Osteocyte (in vitro differentiated cells): ENCODE data around the gene CHCHD3. TPM values are rescaled to one million over a fixed set of nuclear protein-coding genes. Genes with fewer than 3 reads are reported as not detected.

ENCODE experiments used
- DNase-seq: peaks from one replicate; pipeline ENCODE4 v3.0.0; 2021; ENCODE audit warnings: mixed read lengths; ENCODE audit not compliant: unreplicated experiment; ENCODE audit errors: extremely low spot score
- H3K27ac Mint-ChIP-seq: one replicate; pipeline ENCODE4 v1.8.0; 2021; ENCODE audit warnings: mild to moderate bottlenecking, mixed read lengths; ENCODE audit not compliant: unreplicated experiment
- H3K27me3 Mint-ChIP-seq: one replicate; pipeline ENCODE4 v1.8.0; 2021; ENCODE audit warnings: mixed read lengths; ENCODE audit not compliant: unreplicated experiment
- H3K36me3 Mint-ChIP-seq: one replicate; pipeline ENCODE4 v1.8.0; 2021; ENCODE audit warnings: mixed read lengths; ENCODE audit not compliant: unreplicated experiment
- H3K4me1 Mint-ChIP-seq: one replicate; pipeline ENCODE4 v1.8.0; 2021; ENCODE audit warnings: mixed read lengths; ENCODE audit not compliant: unreplicated experiment
- H3K4me3 Mint-ChIP-seq: one replicate; pipeline ENCODE4 v1.8.0; 2021; ENCODE audit warnings: mild to moderate bottlenecking, moderate library complexity, mixed read lengths; ENCODE audit not compliant: unreplicated experiment
- H3K9me3 Mint-ChIP-seq: one replicate; pipeline ENCODE4 v1.8.0; 2021; ENCODE audit warnings: mixed read lengths; ENCODE audit not compliant: unreplicated experiment
- total RNA-seq: library from RNA; stranded (reverse); gene quantifications from 2 replicates; pipeline ENCODE4 v1.2.1, GENCODE V29; 2021
- TF ChIP-seq, protein P1 (sequence below): fragments of 200-600 bp; sonication (generic); IDR thresholded peaks from 2 replicates; pipeline ENCODE4 v1.5.0; 2021; ENCODE audit warnings: antibody characterized with exemption, mild to moderate bottlenecking, moderate library complexity

Gene CHCHD3
- total RNA-seq, 1 donor from 2014 or later = 47.4 TPM

DNA sequence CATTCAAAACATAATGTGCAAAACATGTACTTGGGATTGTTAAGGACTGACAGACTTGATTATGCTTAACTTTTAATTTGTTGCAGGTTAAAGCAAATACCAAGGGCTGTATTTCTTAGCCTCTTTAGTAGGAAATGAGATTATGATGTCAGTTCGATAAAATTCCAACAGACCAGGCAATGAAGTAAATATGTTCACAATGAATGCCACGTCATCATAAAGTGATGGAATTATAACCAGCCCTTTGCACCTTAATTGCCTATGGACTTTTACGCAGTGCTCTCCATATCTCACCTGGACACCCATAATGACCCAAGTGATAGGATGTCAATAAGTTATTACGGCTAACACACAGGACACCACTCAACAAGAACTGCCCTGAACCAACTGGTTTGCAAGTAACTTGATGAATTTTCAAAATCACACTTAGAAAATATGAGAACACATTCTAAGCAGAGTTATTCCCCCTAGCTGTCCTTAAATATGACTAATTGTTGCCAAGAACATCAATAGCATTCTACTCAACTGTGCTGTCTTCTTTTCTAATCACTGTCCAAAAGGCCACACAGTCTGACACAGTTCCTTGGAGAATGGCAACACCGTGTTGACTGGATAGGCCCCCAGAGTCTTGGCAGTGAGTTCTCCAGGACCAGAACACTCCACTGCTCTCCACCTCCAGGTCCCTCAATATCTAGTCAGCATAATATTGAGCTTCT, 115.0 kb downstream of the CHCHD3 start:
- Mint-ChIP-seq H3K36me3 (peaks cover 2% of the 10 kb centered on the region), H3K9me3 (no peaks in the 10 kb centered on the region), H3K4me1 (peaks cover 6% of the 10 kb centered on the region), H3K27ac (no peak overlapping the region), H3K27me3 (no peaks in the 10 kb centered on the region), H3K4me3 (no peak overlapping the region)
- TF ChIP-seq, protein P1, sequence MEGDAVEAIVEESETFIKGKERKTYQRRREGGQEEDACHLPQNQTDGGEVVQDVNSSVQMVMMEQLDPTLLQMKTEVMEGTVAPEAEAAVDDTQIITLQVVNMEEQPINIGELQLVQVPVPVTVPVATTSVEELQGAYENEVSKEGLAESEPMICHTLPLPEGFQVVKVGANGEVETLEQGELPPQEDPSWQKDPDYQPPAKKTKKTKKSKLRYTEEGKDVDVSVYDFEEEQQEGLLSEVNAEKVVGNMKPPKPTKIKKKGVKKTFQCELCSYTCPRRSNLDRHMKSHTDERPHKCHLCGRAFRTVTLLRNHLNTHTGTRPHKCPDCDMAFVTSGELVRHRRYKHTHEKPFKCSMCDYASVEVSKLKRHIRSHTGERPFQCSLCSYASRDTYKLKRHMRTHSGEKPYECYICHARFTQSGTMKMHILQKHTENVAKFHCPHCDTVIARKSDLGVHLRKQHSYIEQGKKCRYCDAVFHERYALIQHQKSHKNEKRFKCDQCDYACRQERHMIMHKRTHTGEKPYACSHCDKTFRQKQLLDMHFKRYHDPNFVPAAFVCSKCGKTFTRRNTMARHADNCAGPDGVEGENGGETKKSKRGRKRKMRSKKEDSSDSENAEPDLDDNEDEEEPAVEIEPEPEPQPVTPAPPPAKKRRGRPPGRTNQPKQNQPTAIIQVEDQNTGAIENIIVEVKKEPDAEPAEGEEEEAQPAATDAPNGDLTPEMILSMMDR = no peak
- DNase-seq = no peak

- no peaks in the 10 kb centered on the region for H3K9me3 Mint-ChIP-seq
- H3K27me3 Mint-ChIP-seq = no peaks in the 10 kb centered on the region
- TF ChIP-seq, protein P1 = no peak
- H3K36me3 Mint-ChIP-seq = peaks cover 2% of the 10 kb centered on the region
- no peak overlapping the region for H3K4me3 Mint-ChIP-seq
- peaks cover 11% of the 10 kb centered on the region for H3K4me1 Mint-ChIP-seq
- DNase-seq = no peak
- no peak overlapping the region for H3K27ac Mint-ChIP-seq
Measured at GRCh38 chr7:132965951-132966350, 115.9 kb downstream of the CHCHD3 start.

DNA sequence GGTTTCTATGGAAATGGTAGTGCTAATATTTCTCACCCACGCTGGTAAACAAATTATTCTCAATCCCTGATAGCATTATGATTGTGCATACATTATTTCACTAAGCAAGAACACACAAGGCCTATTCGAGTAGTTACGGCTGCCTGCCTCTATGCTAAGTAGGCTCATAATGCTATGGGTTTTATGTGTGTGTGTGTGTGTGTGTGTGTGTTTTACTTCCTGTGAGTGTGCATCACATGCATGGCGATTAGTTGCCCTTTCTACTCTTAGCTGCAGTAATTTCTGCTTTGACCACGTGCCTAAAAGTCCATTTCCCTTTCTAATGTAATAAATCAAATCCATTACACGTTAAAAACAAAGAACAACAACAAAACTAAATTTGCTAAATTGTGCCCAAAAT, 117.0 kb downstream of the CHCHD3 start:
- DNase-seq = no peak
- H3K4me1 Mint-ChIP-seq = peaks cover 11% of the 10 kb centered on the region
- no peaks in the 10 kb centered on the region for H3K27me3 Mint-ChIP-seq
- H3K36me3 Mint-ChIP-seq = no peaks in the 10 kb centered on the region
- no peak overlapping the region for H3K27ac Mint-ChIP-seq
- H3K4me3 Mint-ChIP-seq = no peak overlapping the region
- TF ChIP-seq, protein P1 = no peak
- H3K9me3 Mint-ChIP-seq = no peaks in the 10 kb centered on the region

- Mint-ChIP-seq H3K4me1 (peaks cover 11% of the 10 kb centered on the region), H3K27ac (no peak overlapping the region), H3K27me3 (no peaks in the 10 kb centered on the region), H3K36me3 (peaks cover 4% of the 10 kb centered on the region), H3K9me3 (no peaks in the 10 kb centered on the region), H3K4me3 (no peak overlapping the region)
- DNase-seq = no peak
- TF ChIP-seq, protein P1 = no peak
Measured at GRCh38 chr7:132959891-132960290, 122.0 kb downstream of the CHCHD3 start.

GRCh38 chr7:132956556-132956955, 125.3 kb downstream of the CHCHD3 start:
- no peaks in the 10 kb centered on the region for H3K27me3 Mint-ChIP-seq
- H3K4me3 Mint-ChIP-seq = no peak overlapping the region
- DNase-seq = no peak
- peaks cover 2% of the 10 kb centered on the region for H3K4me1 Mint-ChIP-seq
- no peaks in the 10 kb centered on the region for H3K9me3 Mint-ChIP-seq
- H3K27ac Mint-ChIP-seq = no peak overlapping the region
- TF ChIP-seq, protein P1 = no peak
- H3K36me3 Mint-ChIP-seq = peaks cover 4% of the 10 kb centered on the region
